ENCODE results near the gene PBX1. TPM values are rescaled to one million over a fixed set of nuclear protein-coding genes. Genes with fewer than 3 reads are reported as not detected.

Gene PBX1
- total and polyA plus RNA-seq, 2 experiments from 2014 or later: 14.8 to 61.6 TPM

DNA sequence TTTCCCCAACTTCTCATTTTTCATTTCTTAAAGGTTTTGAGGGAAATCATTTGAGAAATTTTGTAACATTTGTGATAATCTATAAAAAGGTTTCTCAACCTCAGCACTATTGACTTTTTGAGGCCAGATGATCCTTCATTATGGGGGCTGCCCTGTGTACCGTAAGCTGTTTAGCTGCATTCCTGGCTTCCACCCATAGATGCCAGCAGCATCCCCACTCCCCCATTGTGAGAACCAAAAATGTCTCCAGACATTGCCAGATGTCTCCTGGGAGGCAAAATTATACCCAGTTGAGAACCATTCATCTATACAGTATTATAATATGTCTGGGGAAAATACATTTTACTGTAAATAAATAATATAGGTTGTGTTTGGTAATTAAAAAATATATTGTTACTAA is 146.0 kb downstream of the PBX1 start:
- DNase-seq (ENCODE audit: low spot score): no peak
- Histone ChIP-seq H3K79me2 (peaks cover 80% of the 10 kb centered on the region), H3K36me3 (replicated peaks; ENCODE audit: insufficient read depth, low read depth) (no peaks in the 10 kb centered on the region), H3K9me2 (replicated peaks; ENCODE audit: insufficient read depth) (no peaks in the 10 kb centered on the region), H3K27ac (peak overlapping the region; percentile 31), H3K27me3 (no peaks in the 10 kb centered on the region), H3K4me2 (peak overlapping the region; percentile 23), H4K20me1 (ENCODE audit: insufficient read depth, poor library complexity, severe bottlenecking) (peaks cover 26% of the 10 kb centered on the region), H3K4me1 (ENCODE audit: insufficient read depth) (peaks cover 45% of the 10 kb centered on the region), H3K9me3 (ENCODE audit: low read depth) (no peaks in the 10 kb centered on the region), H2AFZ (no peak overlapping the region), H3K4me3 (no peak overlapping the region)
- TF ChIP-seq EZH2phosphoT487 (IDR thresholded peaks at IDR 0.05; ENCODE audit: low read depth, severe bottlenecking, unreplicated experiment) (no peak), EZH2 (IDR thresholded peaks at IDR 0.05; ENCODE audit: borderline replicate concordance) (no peak)
- TF ChIP-seq, protein P1, sequence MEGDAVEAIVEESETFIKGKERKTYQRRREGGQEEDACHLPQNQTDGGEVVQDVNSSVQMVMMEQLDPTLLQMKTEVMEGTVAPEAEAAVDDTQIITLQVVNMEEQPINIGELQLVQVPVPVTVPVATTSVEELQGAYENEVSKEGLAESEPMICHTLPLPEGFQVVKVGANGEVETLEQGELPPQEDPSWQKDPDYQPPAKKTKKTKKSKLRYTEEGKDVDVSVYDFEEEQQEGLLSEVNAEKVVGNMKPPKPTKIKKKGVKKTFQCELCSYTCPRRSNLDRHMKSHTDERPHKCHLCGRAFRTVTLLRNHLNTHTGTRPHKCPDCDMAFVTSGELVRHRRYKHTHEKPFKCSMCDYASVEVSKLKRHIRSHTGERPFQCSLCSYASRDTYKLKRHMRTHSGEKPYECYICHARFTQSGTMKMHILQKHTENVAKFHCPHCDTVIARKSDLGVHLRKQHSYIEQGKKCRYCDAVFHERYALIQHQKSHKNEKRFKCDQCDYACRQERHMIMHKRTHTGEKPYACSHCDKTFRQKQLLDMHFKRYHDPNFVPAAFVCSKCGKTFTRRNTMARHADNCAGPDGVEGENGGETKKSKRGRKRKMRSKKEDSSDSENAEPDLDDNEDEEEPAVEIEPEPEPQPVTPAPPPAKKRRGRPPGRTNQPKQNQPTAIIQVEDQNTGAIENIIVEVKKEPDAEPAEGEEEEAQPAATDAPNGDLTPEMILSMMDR (IDR thresholded peaks at IDR 0.05; ENCODE audit: poor library complexity): peak; percentile 24
- 83% methylated on average over 1 of the region's 1 CpG for WGBS (ENCODE audit: low lambda C conversion rate, missing lambda C conversion rate)

DNA sequence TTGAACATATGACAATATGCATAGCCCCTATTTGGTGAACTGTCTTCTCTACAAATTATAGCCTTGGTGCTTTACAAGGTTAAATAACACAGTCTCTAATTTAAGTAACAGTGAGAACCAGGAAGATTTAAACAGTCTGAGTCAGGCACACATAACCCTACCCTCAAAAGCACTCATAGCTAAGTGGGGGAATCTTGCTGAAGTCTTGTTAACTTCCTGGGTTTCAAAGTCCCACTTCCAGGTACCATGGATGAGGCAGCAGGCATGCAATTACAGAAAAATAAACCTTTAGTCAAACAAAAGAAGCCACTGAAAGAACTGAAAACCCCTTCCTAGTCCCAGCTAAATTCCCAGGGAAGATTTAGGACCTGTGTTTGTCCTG is 147.6 kb downstream of the PBX1 start:
- Histone ChIP-seq H3K27me3 (no peaks in the 10 kb centered on the region), H4K20me1 (ENCODE audit: insufficient read depth, poor library complexity, severe bottlenecking) (peaks cover 26% of the 10 kb centered on the region), H3K4me2 (peak overlapping the region; percentile 54), H3K27ac (peak overlapping the region; percentile 77), H3K4me3 (no peak overlapping the region), H3K36me3 (replicated peaks; ENCODE audit: insufficient read depth, low read depth) (no peaks in the 10 kb centered on the region), H3K9me3 (ENCODE audit: low read depth) (no peaks in the 10 kb centered on the region), H2AFZ (no peak overlapping the region), H3K4me1 (ENCODE audit: insufficient read depth) (peaks cover 45% of the 10 kb centered on the region), H3K9me2 (replicated peaks; ENCODE audit: insufficient read depth) (no peaks in the 10 kb centered on the region), H3K79me2 (peaks cover 81% of the 10 kb centered on the region)
- DNase-seq (ENCODE audit: low spot score): no peak
- TF ChIP-seq EZH2phosphoT487 (IDR thresholded peaks at IDR 0.05; ENCODE audit: low read depth, severe bottlenecking, unreplicated experiment): no peak
- TF ChIP-seq, protein P1 (IDR thresholded peaks at IDR 0.05; ENCODE audit: poor library complexity): no peak
- no peak for TF ChIP-seq EZH2 (IDR thresholded peaks at IDR 0.05; ENCODE audit: borderline replicate concordance)

DNA sequence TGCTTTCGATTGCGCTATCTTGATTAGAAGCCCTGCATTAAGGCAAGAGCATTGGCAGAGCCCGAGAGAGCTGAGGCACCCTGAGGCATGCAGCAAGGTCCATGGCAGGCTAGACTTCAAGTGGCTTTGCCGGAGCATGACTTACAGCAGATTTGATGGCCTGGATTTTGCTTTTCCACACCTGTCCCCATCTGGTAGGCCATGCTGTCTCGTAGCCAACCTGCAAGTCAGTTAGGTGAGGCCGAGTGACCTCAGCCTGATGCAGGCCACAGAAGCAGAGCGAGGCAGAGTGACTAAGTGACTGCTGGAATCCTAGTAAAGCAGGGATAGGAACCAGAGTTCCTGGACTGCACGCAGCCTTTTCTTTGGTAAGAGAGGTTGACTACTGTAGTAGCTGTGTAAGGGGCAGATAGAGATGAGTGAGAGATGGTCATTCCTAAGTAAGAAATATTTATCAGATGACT is 148.9 kb downstream of the PBX1 start:
- no peaks in the 10 kb centered on the region for H3K36me3 ChIP-seq (replicated peaks; ENCODE audit: insufficient read depth, low read depth)
- H3K9me3 ChIP-seq (ENCODE audit: low read depth): no peaks in the 10 kb centered on the region
- TF ChIP-seq EZH2phosphoT487 (IDR thresholded peaks at IDR 0.05; ENCODE audit: low read depth, severe bottlenecking, unreplicated experiment): no peak
- no peak for TF ChIP-seq EZH2 (IDR thresholded peaks at IDR 0.05; ENCODE audit: borderline replicate concordance)
- TF ChIP-seq, protein P1 (IDR thresholded peaks at IDR 0.05; ENCODE audit: poor library complexity): no peak
- peaks cover 76% of the 10 kb centered on the region for H3K79me2 ChIP-seq
- peak overlapping the region; percentile 54 for H3K4me2 ChIP-seq
- no peaks in the 10 kb centered on the region for H3K27me3 ChIP-seq
- no peaks in the 10 kb centered on the region for H3K9me2 ChIP-seq (replicated peaks; ENCODE audit: insufficient read depth)
- no peak overlapping the region for H3K4me3 ChIP-seq
- no peak overlapping the region for H2AFZ ChIP-seq
- H3K4me1 ChIP-seq (ENCODE audit: insufficient read depth): peaks cover 53% of the 10 kb centered on the region
- DNase-seq (ENCODE audit: low spot score): peak; percentile 30
- H3K27ac ChIP-seq: peak overlapping the region; percentile 77
- 65% methylated on average over 8 of the region's 8 CpGs for WGBS (ENCODE audit: low lambda C conversion rate, missing lambda C conversion rate)
- peaks cover 26% of the 10 kb centered on the region for H4K20me1 ChIP-seq (ENCODE audit: insufficient read depth, poor library complexity, severe bottlenecking)

DNA sequence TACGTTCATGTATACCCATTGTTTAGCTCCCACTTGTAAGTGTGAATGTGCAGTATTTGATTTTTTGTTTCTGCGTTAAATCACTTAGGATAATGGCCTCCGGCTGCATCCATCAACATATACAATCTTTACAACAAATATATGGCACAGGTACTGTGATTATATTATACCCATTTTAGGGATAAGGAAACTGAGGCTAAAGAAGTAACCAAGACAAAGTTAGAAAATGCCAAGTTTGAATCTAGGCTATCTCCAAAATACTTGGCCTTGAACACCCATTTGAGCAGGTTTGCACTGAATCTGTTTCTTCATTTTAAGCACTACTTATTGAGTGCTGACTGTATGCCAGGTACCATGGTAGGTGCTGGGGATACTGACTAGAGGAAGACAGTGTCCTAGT is 149.6 kb downstream of the PBX1 start:
- Histone ChIP-seq H3K4me1 (ENCODE audit: insufficient read depth) (peaks cover 60% of the 10 kb centered on the region), H3K4me2 (no peak overlapping the region), H3K36me3 (replicated peaks; ENCODE audit: insufficient read depth, low read depth) (no peaks in the 10 kb centered on the region), H3K4me3 (no peak overlapping the region), H3K79me2 (peaks cover 73% of the 10 kb centered on the region), H2AFZ (no peak overlapping the region), H4K20me1 (ENCODE audit: insufficient read depth, poor library complexity, severe bottlenecking) (peaks cover 26% of the 10 kb centered on the region), H3K27me3 (no peaks in the 10 kb centered on the region), H3K27ac (no peak overlapping the region), H3K9me2 (replicated peaks; ENCODE audit: insufficient read depth) (no peaks in the 10 kb centered on the region), H3K9me3 (ENCODE audit: low read depth) (no peaks in the 10 kb centered on the region)
- TF ChIP-seq, protein P1 (IDR thresholded peaks at IDR 0.05; ENCODE audit: poor library complexity): no peak
- TF ChIP-seq EZH2 (IDR thresholded peaks at IDR 0.05; ENCODE audit: borderline replicate concordance) (no peak), EZH2phosphoT487 (IDR thresholded peaks at IDR 0.05; ENCODE audit: low read depth, severe bottlenecking, unreplicated experiment) (no peak)
- WGBS (ENCODE audit: low lambda C conversion rate, missing lambda C conversion rate): 97% methylated on average over 3 of the region's 3 CpGs
- no peak for DNase-seq (ENCODE audit: low spot score)
